ENCODE measurements around the gene FBXO15.

FBXO15 gene

DNA sequence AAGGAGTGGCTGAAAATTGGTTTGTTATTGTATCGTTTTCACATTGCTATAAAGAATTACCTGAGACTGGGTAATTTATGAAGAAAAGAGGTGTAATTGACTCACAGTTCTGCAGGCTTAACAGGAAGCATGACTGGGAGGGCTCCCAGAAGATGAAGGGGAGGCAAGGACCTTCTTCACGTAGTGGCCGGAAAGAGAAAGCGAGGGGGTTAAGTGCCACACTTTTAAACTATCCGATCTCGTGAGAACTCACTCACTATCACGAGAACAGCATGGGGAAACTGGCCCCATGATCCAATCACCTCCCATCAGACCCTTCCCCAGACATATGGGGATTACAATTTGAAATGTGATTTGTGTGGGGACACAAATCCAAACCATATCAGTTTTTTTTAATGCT is 81.6 kb downstream of the FBXO15 start:
- no peak overlapping the region for H3K4me3 ChIP-seq (ENCODE audit: low read depth, low read length)

GRCh38 chr18:74065366-74065765 is 82.3 kb downstream of the FBXO15 start:
- no peak overlapping the region for H3K4me3 ChIP-seq (ENCODE audit: low read depth, low read length)

- no peak overlapping the region for H3K4me3 ChIP-seq (ENCODE audit: low read depth, low read length)
Observed at GRCh38 chr18:74064510-74064909, 83.1 kb downstream of the FBXO15 start.

DNA sequence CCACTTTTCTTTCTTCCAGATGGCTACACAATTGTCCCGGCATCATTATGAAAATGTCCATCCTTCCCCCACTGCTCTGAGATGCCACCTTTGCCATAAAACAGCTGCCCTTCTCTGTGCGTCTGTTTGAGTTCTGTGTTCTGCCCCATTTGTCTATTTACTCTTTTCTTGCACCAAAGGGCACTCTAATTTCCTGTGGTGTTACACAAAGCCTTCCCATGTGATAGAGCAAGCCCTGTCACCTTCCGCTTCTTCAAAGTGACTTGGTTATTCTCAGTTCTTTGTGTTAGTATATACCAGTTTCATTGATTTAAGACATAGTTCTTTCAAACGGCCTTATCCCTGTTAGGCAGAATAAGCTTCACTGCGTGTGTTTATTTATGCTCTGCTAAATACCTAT is 84.1 kb downstream of the FBXO15 start:
- H3K4me3 ChIP-seq (ENCODE audit: low read depth, low read length), result no peak overlapping the region

GRCh38 chr18:74063023-74063422 is 84.6 kb downstream of the FBXO15 start:
- H3K4me3 ChIP-seq (ENCODE audit: low read depth, low read length), result no peak overlapping the region

DNA sequence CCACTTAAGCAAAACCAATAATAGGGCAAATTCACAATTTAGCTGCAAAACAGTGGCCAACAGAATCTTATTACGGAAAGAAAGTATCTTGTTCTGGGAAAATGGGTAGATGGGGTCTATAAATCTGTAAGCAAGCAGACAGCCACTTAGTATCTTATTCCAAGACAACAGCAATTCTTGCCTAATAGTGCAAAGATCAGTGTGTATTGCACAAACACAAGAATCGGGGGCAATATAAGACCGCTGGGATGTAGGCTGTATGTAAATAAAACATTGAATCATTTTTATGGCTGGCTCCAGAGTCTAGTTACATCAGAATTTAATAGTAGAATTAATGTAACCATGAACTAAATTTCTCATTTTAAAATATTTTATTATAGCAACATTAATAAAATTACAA is 85.6 kb downstream of the FBXO15 start:
- H3K4me3 ChIP-seq (ENCODE audit: low read depth, low read length), result no peak overlapping the region

DNA sequence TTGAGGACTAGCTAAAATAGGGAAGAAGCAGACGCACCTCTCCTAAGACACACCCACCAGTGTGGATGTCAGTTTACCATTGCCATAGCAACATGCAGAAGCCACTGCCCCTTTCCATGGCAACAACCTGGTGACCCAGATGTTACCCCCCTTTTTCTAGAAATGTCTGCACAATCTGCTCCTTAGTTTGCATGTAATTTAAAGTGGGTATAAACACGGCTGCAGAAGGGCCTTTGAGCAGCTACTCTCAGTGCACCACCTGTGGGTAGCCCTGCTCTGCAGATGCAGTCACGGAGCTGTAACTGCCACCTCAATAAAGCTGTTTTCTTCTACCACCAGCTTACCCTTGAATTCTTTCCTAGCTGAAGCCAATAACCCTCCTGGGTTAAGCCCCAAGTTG is 87.1 kb downstream of the FBXO15 start:
- no peak overlapping the region for H3K4me3 ChIP-seq (ENCODE audit: low read depth, low read length)

GRCh38 chr18:74050807-74051206 is 96.8 kb downstream of the FBXO15 start:
- H3K4me3 ChIP-seq (ENCODE audit: low read depth, low read length), result no peak overlapping the region

DNA sequence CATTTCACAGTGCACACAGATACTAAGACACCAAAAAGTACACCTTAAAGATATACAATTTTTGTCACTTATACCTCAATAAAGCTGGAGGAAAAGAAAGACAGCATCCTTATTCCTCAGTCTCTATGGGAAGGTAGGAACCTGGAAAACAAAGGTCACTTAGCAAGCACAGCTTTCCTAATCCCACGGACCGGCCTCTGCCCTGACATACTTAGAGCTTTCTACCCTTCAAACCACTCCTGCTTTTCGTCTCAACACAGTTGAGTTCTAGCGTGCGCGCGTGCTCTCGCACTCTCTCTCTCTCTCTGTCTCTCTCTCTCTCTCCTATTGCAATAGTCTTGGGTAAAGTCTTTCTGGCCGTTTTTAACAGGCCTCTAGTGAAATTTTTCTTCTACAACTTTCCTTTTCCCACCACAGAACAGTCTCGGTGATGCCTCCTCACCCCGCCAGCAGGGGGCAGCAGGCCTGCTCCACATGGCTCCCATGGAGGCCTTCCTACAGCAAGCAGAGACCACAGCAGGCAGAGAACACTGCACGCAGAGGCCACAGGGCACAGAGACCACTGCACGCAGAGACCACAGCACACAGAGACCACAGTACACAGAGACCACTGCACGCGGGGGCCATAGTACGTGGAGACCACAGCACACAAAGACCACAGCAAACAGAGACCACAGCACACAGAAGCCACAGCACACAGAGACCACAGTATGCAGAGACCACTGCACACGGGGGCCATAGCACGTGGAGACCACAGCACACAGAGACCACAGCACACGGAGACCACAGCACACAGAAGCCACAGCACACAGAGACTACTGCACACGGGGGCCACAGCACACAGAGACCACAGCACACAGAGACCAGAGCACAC is 106.9 kb downstream of the FBXO15 start:
- no peak overlapping the region for H3K4me3 ChIP-seq (ENCODE audit: low read depth, low read length)

- no peak overlapping the region for H3K4me3 ChIP-seq (ENCODE audit: low read depth, low read length)
Observed at GRCh38 chr18:74040008-74040407, 107.6 kb downstream of the FBXO15 start.

DNA sequence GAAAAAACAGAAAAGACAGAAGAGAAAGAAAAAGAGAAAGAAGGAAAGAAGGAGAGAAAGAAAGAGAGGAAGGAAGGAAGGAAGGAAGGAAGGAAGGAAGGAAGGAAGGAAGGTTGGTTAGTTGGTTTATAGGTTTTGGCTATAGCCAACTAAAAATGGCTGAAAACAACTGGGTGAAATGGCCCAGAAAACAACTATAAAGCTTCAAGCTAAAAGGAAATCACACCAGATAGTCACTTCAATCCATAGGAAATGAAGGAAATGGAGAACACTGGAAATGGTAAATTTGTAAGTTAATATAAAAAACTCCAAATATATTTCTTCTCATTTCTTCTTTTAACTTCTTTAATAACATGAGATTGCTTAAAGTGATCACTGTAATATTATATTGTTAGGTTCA is 118.5 kb downstream of the FBXO15 start:
- H3K4me3 ChIP-seq (ENCODE audit: low read depth, low read length), result no peak overlapping the region

Measured in iPS-11a (cell line).